DMS114 treated with DMSO at 0.1 percent for 48 hours (cell line): ENCODE data around the gene HBG2.
"Not testable (repeated sequence)": the region's sequence is repeated elsewhere in the genome, so short reads cannot be mapped to it uniquely, and the experiment has no call there.

ENCODE experiments used
- DNase-seq: peaks from one replicate; lab custom pipeline; 2025; ENCODE audit not compliant: unreplicated experiment; lab: John Stamatoyannopoulos, UW

Gene HBG2

GRCh38 chr11:5282628-5283027 lies 28.0 kb upstream of the HBG2 start:
- DNase-seq = no peak

- no peak for DNase-seq
These were observed 27.0 kb upstream of the HBG2 start for GRCh38 chr11:5281596-5281995.

DNA sequence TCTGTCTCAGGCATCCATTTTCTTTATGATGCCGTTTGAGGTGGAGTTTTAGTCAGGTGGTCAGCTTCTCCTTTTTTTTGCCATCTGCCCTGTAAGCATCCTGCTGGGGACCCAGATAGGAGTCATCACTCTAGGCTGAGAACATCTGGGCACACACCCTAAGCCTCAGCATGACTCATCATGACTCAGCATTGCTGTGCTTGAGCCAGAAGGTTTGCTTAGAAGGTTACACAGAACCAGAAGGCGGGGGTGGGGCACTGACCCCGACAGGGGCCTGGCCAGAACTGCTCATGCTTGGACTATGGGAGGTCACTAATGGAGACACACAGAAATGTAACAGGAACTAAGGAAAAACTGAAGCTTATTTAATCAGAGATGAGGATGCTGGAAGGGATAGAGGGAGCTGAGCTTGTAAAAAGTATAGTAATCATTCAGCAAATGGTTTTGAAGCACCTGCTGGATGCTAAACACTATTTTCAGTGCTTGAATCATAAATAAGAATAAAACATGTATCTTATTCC lies 26.1 kb upstream of the HBG2 start:
- DNase-seq = no peak

GRCh38 chr11:5279471-5280090 lies 25.0 kb upstream of the HBG2 start:
- no peak for DNase-seq

GRCh38 chr11:5277807-5278382 lies 23.3 kb upstream of the HBG2 start:
- no peak for DNase-seq

- no peak for DNase-seq
These were observed 22.1 kb upstream of the HBG2 start for GRCh38 chr11:5276697-5277096.

- DNase-seq = no peak
These were observed 21.0 kb upstream of the HBG2 start for GRCh38 chr11:5275369-5276110.

GRCh38 chr11:5274395-5274794 lies 19.8 kb upstream of the HBG2 start:
- DNase-seq = no peak

GRCh38 chr11:5272395-5273017 lies 17.9 kb upstream of the HBG2 start:
- no peak for DNase-seq

DNA sequence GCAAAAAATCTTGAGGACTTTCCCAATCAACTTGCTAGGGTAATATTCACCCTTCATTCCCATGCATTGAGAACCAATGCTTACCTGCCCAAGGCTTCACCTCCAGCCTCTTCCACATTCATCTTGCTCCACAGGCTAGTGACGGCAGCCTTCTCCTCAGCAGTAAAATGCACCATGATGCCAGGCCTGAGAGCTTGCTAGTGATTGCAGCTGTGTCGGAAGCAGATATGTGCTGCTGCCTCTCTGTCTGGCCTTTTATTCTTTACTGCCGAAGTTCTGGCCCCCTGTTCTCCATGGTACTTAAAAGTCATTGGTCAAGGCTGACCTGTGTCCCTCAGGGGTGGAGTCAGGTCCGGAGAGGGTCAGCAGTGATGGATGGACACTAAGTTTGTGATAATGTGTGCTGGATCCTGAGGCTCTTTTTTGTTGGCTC lies 15.2 kb upstream of the HBG2 start, which contains the start of gene HBE1:
HBE1 (minus strand) TSS at position 231 of the 433 bp plus-strand sequence; CDS start at position 176, 55 bp downstream.
- DNase-seq = no peak

DNA sequence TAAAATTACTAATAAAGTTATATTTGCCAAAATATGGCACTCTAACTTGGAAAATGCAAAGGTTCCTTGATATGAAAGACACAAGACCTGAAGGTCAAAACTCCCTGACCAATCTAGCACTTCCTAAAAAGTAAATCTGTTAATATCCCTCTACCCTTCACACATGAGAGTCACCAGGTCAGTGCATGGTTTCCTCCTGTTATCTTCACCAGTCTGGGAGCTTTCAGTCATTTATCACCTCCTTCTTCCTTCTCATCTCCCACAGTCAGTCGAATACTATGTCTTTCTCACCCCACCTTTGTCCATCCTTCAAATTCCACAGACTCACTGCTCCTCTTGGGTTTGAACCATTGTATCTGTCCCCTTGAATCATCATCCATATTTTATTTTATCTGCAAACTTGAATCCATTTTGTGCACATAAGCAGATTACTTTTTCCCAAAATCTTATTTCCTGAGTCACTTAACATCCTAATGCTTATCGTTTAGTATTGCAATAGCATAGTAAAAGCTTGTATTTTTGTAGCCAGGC lies 12.5 kb upstream of the HBG2 start:
- no peak for DNase-seq

DNA sequence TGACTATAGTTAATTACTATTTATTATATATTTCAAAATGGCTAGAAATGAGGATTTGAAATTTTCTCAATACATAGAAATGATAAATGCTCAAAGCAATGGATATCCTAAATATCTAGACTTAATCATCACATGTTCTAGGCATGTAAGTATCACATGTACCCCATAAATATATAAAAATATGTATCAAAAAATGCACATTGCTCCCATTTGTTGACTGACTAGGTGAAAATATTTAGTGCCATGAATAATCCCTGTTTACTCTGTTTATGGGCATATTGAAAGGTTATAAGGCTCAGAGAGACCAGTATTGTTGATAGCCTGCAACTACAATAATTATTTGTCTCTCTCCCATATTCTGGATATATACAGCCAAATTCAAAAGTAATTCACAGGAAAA lies 12.0 kb upstream of the HBG2 start:
- no peak for DNase-seq

DNA sequence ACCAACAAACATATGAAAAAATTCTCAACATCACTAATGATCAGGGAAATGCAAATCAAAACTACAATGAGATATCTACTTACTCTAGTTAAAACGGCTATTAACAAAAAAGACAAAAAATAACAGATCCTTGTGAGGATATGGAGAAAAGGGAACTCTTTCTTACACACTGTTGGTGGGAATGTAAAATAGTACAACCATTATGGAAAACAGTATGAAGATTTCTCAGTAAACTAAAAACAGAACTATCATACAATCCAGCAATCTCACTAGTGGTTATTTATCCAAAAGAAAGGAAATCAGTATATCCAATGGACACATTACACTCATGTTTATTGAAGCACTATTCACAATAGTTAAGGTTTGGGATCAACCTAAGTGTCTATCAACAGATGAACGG lies 11.3 kb upstream of the HBG2 start:
- no peak for DNase-seq

DNA sequence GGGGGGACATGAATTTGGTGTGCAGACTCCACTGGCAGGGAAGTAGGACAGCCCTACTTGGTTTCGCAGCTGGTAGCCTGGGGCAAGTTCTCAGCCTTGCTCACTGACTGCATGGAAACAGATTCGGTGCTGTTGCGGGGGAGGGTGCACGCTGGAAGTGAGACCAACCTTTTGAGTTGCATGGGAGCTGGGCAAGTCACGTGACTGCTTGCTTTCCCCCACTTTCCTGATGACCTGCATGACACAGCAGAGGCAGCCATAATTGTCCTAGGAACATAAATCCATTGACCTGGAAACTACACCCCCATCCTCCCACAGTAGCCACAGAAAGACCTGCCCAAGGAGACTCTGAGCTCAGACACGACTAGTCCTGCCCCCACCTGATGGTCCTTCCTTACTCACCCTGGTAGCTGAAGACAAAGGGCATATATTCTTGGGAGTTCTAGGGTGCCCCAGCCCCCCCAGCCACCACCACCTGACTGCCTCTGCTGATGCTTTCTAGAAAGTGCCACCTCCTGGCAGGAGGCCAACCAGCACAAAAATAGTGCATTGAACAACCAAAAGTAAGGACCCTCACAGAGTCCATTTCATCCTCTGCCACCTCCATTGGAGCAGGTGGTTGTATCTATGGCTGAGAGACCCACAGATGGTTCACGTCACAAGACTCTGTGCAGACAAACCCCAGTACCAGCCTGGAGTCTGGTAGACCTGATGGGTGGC lies 4.1 kb upstream of the HBG2 start:
- DNase-seq = no peak

DNA sequence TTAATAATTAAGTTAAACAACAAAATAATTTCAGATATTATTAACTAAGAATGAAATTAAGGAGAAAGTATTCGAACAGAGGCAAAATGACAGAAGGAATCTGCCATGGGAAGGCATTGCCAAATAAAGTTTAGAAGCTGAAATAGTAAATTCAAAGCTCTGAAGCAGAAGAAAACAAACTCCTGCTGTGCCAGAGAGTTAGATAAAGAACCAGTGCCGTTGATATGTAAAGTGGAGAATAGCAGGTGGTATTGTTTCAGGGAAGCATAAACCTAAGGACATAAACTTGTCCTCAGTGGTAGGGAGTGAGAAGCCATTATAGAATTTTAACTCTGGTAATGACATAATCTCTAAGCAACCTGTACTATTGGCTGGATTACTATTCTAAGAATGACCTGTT lies 2.7 kb upstream of the HBG2 start:
- no peak for DNase-seq

DNA sequence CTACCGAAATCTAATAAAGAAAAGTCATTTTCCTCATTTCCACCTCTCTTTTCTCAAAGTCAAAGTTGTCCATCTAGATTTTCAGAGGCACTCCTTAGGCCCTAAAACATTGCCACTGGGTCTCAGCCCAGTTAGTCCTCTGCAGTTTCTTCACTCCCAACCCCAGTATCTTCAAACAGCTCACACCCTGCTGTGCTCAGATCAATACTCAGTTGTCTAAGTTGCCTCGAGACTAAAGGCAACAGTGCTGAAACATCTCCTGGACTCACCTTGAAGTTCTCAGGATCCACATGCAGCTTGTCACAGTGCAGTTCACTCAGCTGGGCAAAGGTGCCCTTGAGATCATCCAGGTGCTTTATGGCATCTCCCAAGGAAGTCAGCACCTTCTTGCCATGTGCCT lies 558 bp downstream of the HBG2 start:
- DNase-seq = not testable (repeated sequence)

DNA sequence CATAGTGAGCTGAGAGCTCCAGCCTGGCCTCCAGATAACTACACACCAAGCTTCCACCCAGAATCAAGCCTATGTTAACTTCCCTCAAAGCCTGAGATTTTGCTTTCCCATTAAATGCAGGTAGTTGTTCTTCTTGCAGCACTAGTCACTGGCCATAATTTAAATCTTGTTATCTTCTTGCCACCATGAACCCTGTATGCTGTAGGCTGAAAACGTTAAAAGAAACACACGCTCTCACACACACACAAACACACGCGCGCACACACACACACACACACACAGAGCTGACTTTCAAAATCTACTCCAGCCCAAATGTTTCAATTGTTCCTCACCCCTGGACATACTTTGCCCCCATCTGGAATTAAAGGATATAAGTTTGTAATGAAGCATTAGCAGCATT lies 1.1 kb downstream of the HBG2 start:
- not testable (repeated sequence) for DNase-seq

- DNase-seq = no peak
These were observed 1.7 kb downstream of the HBG2 start for GRCh38 chr11:5252919-5253265.

DNA sequence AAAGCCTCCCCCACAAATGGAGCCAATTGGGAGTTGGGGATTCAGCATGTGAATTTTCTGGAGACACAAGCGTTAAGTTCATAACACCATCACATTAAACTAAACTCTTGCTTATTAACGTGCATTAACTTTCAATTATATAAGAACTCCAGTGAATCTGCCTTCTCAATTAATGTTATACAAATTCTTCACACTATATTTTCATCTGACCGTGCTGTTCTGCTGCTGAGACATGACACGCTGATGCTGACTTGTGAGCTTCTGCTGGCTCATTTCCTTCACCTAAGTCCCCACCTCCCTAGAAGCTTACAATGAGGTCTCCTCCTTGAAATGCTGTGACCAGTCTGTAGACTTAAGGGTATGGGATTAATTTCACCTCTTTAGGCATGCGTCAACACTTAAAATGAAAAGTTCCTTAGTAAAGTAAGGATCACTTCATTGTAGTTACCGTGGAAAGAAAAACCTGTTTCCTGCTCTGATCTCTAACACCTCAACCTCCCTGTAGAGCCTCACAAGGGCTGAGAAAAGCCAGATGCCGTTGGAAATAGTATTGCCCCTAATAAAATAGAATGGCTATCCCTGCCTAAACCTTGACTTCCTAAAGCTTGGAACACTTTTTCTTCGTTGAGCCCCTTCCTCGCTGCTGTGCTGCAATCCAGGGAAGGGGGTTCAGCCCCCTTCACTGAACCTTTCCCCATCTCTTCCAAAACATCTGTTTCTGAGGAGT lies 2.2 kb downstream of the HBG2 start:
- DNase-seq = no peak

GRCh38 chr11:5251746-5252145 lies 2.8 kb downstream of the HBG2 start:
- DNase-seq = no peak
